ENCODE data around the gene PDE10A. TPM values are rescaled to one million over a fixed set of nuclear protein-coding genes. Genes with fewer than 3 reads are reported as not detected.
A peak's percentile ranks its signal among the peaks of the same experiment; 100 is the strongest.

Gene PDE10A
- total RNA-seq, 1 donor from 2014 or later = 5.4 TPM

GRCh38 chr6:165575158-165575549 is 87.9 kb downstream of the PDE10A start:
- Histone ChIP-seq H3K4me3 (ENCODE audit: insufficient read depth, low read depth, low read length) (no peak overlapping the region), H3K27me3 (ENCODE audit: insufficient read depth, low read length) (no peaks in the 10 kb centered on the region), H2AFZ (ENCODE audit: low read depth, low read length) (no peak overlapping the region), H3K79me2 (ENCODE audit: insufficient read depth, low read length) (no peaks in the 10 kb centered on the region), H3K4me2 (ENCODE audit: low read length) (peak overlapping the region; percentile 57), H3K4me1 (ENCODE audit: insufficient read depth, low read length) (peaks cover 42% of the 10 kb centered on the region), H3K36me3 (ENCODE audit: insufficient read depth, low read length) (no peaks in the 10 kb centered on the region), H3K9me3 (ENCODE audit: insufficient read depth, low read depth, low read length) (no peaks in the 10 kb centered on the region), H4K20me1 (ENCODE audit: insufficient read depth, low read length) (no peaks in the 10 kb centered on the region), H3K9ac (ENCODE audit: low read length) (peak overlapping the region; percentile 43), H3K27ac (ENCODE audit: low read depth, low read length) (peak overlapping the region; percentile 80)
- no peaks in the 10 kb centered on the region for H3K27me3 Mint-ChIP-seq (ENCODE audit: low read depth, unreplicated experiment)
- H3K9me3 Mint-ChIP-seq (ENCODE audit: unreplicated experiment) = no peaks in the 10 kb centered on the region
- no peak overlapping the region for H3K4me3 Mint-ChIP-seq (ENCODE audit: unreplicated experiment)
- DNase-seq (ENCODE audit: low read depth) = no peak
- H3K27ac Mint-ChIP-seq (ENCODE audit: unreplicated experiment) = no peak overlapping the region
- TF ChIP-seq EZH2 (IDR thresholded peaks at IDR 0.05; ENCODE audit: insufficient read depth, low read length) (no peak), CTCF (IDR thresholded peaks at IDR 0.05; ENCODE audit: insufficient read depth, low read depth, low read length) (no peak)
- peaks cover 14% of the 10 kb centered on the region for H3K4me1 Mint-ChIP-seq (ENCODE audit: low read depth, unreplicated experiment)
- no peaks in the 10 kb centered on the region for H3K36me3 Mint-ChIP-seq (ENCODE audit: low read depth, unreplicated experiment)
- no peak for FAIRE-seq

DNA sequence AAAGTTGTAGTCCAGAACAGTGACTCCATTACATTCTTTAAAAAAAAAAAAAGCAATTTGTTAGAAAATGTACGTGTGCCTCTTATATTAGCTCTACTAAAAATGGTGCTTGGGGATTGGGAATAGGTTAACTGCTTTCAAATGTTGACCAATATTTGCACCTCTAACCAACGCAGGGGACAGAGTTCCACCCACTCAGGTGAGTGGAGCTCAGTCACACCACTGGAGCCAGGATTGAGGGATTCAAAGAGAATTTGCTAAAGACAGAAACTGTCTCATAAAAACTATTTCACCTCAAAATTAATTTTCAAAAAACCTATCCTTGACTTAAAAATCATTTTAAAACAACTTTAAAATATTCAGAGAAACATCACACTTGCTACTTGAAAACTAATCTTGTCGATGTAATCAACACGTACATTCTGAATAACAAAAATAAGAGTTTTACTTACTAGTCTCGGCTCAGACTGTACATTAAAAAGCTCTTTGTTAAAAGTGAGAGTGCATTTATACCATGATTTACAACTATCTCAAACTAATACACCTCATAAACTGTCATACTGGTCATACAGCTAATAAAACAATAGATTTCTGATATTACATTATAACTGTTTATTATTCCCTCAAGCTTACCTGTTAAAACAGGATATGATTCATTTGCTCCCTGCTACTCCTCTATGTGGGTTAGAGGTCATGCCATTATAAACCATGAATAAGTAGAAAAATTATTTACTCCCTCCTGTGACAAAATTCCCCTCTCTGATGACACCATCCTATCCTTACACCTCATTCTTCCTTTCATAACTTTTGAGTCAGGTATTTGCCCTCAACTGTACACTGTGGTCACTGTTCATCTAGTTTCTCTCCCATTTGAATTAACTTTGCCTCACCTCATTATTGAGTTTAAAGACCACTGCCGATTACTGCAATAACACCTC is 88.6 kb downstream of the PDE10A start:
- H3K4me2 ChIP-seq (ENCODE audit: low read length) = peak overlapping the region; percentile 57
- peak; percentile 7 for DNase-seq (ENCODE audit: low read depth)

More for the DNA sequence above, 88.6 kb downstream of the PDE10A start:
- H3K9me3 Mint-ChIP-seq (ENCODE audit: unreplicated experiment) = no peaks in the 10 kb centered on the region
- peak overlapping the region; percentile 43 for H3K9ac ChIP-seq (ENCODE audit: low read length)
- H3K27me3 ChIP-seq (ENCODE audit: insufficient read depth, low read length) = no peaks in the 10 kb centered on the region
- H3K4me1 ChIP-seq (ENCODE audit: insufficient read depth, low read length) = peaks cover 42% of the 10 kb centered on the region
- H3K27ac Mint-ChIP-seq (ENCODE audit: unreplicated experiment) = no peak overlapping the region
- H2AFZ ChIP-seq (ENCODE audit: low read depth, low read length) = no peak overlapping the region
- FAIRE-seq = peak; percentile 23
- no peaks in the 10 kb centered on the region for H3K79me2 ChIP-seq (ENCODE audit: insufficient read depth, low read length)
- peak overlapping the region; percentile 80 for H3K27ac ChIP-seq (ENCODE audit: low read depth, low read length)
- H3K36me3 ChIP-seq (ENCODE audit: insufficient read depth, low read length) = no peaks in the 10 kb centered on the region
- H4K20me1 ChIP-seq (ENCODE audit: insufficient read depth, low read length) = no peaks in the 10 kb centered on the region
- no peak overlapping the region for H3K4me3 ChIP-seq (ENCODE audit: insufficient read depth, low read depth, low read length)
- H3K4me3 Mint-ChIP-seq (ENCODE audit: unreplicated experiment) = no peak overlapping the region
- no peak for TF ChIP-seq EZH2 (IDR thresholded peaks at IDR 0.05; ENCODE audit: insufficient read depth, low read length)
- no peak for TF ChIP-seq CTCF (IDR thresholded peaks at IDR 0.05; ENCODE audit: insufficient read depth, low read depth, low read length)
- H3K9me3 ChIP-seq (ENCODE audit: insufficient read depth, low read depth, low read length) = no peaks in the 10 kb centered on the region
- H3K36me3 Mint-ChIP-seq (ENCODE audit: low read depth, unreplicated experiment) = no peaks in the 10 kb centered on the region
- no peaks in the 10 kb centered on the region for H3K27me3 Mint-ChIP-seq (ENCODE audit: low read depth, unreplicated experiment)
- H3K4me1 Mint-ChIP-seq (ENCODE audit: low read depth, unreplicated experiment) = peaks cover 14% of the 10 kb centered on the region
